ENCODE measurements around the gene SLCO1B1.
"Not testable (repeated sequence)": the region's sequence is repeated elsewhere in the genome, so short reads cannot be mapped to it uniquely, and the experiment has no call there.

Gene SLCO1B1

GRCh38 chr12:21165048-21165447, 34.1 kb downstream of the SLCO1B1 start:
- Mint-ChIP-seq H3K4me3 (no peak overlapping the region), H3K27ac (no peak overlapping the region), H3K27me3 (ENCODE audit: low read depth) (no peaks in the 10 kb centered on the region), H3K4me1 (ENCODE audit: low read depth) (no peaks in the 10 kb centered on the region), H3K9me3 (no peaks in the 10 kb centered on the region), H3K36me3 (ENCODE audit: low read depth) (no peaks in the 10 kb centered on the region)
- DNase-seq (ENCODE audit: low spot score): no peak

GRCh38 chr12:21169878-21170472, 39.0 kb downstream of the SLCO1B1 start:
- Mint-ChIP-seq H3K9me3 (no peaks in the 10 kb centered on the region), H3K27me3 (ENCODE audit: low read depth) (no peaks in the 10 kb centered on the region), H3K4me3 (no peak overlapping the region), H3K4me1 (ENCODE audit: low read depth) (no peaks in the 10 kb centered on the region), H3K36me3 (ENCODE audit: low read depth) (no peaks in the 10 kb centered on the region), H3K27ac (no peak overlapping the region)
- DNase-seq (ENCODE audit: low spot score): no peak

- Mint-ChIP-seq H3K4me3 (no peak overlapping the region), H3K4me1 (ENCODE audit: low read depth) (no peaks in the 10 kb centered on the region), H3K36me3 (ENCODE audit: low read depth) (no peaks in the 10 kb centered on the region), H3K27ac (no peak overlapping the region), H3K27me3 (ENCODE audit: low read depth) (no peaks in the 10 kb centered on the region), H3K9me3 (no peaks in the 10 kb centered on the region)
- no peak for DNase-seq (ENCODE audit: low spot score)
These were observed 41.1 kb downstream of the SLCO1B1 start for GRCh38 chr12:21172079-21172478.

- no peak for DNase-seq (ENCODE audit: low spot score)
- H3K9me3 Mint-ChIP-seq: no peaks in the 10 kb centered on the region
- no peaks in the 10 kb centered on the region for H3K36me3 Mint-ChIP-seq (ENCODE audit: low read depth)
These were observed 52.8 kb downstream of the SLCO1B1 start for GRCh38 chr12:21183721-21184275.

GRCh38 chr12:21190016-21190415, 59.0 kb downstream of the SLCO1B1 start:
- Mint-ChIP-seq H3K27me3 (ENCODE audit: low read depth) (no peaks in the 10 kb centered on the region), H3K4me1 (ENCODE audit: low read depth) (no peaks in the 10 kb centered on the region), H3K9me3 (peaks cover 8% of the 10 kb centered on the region), H3K36me3 (ENCODE audit: low read depth) (no peaks in the 10 kb centered on the region), H3K27ac (no peak overlapping the region), H3K4me3 (no peak overlapping the region)
- DNase-seq (ENCODE audit: low spot score): no peak

More at GRCh38 chr12:21183721-21184275, 52.8 kb downstream of the SLCO1B1 start:
- Mint-ChIP-seq H3K27ac (no peak overlapping the region), H3K4me3 (no peak overlapping the region), H3K27me3 (ENCODE audit: low read depth) (no peaks in the 10 kb centered on the region), H3K4me1 (ENCODE audit: low read depth) (no peaks in the 10 kb centered on the region)

- H3K4me1 Mint-ChIP-seq (ENCODE audit: low read depth); H3K36me3 Mint-ChIP-seq (ENCODE audit: low read depth); H3K9me3 Mint-ChIP-seq; DNase-seq (ENCODE audit: low spot score); H3K4me3 Mint-ChIP-seq; H3K27ac Mint-ChIP-seq; H3K27me3 Mint-ChIP-seq (ENCODE audit: low read depth): not testable (repeated sequence)
These were observed 83.4 kb downstream of the SLCO1B1 start for GRCh38 chr12:21214433-21214832.

- no peak for DNase-seq (ENCODE audit: low spot score)
- H3K27ac Mint-ChIP-seq: no peak overlapping the region
- no peak overlapping the region for H3K4me3 Mint-ChIP-seq
- H3K4me1 Mint-ChIP-seq (ENCODE audit: low read depth): no peaks in the 10 kb centered on the region
- H3K27me3 Mint-ChIP-seq (ENCODE audit: low read depth): no peaks in the 10 kb centered on the region
- no peaks in the 10 kb centered on the region for H3K9me3 Mint-ChIP-seq
- H3K36me3 Mint-ChIP-seq (ENCODE audit: low read depth): no peaks in the 10 kb centered on the region
These were observed 88.2 kb downstream of the SLCO1B1 start for GRCh38 chr12:21219206-21219605.

- H3K27me3 Mint-ChIP-seq (ENCODE audit: low read depth): no peaks in the 10 kb centered on the region
- no peak overlapping the region for H3K27ac Mint-ChIP-seq
- H3K4me3 Mint-ChIP-seq: no peak overlapping the region
- DNase-seq (ENCODE audit: low spot score): no peak
- no peaks in the 10 kb centered on the region for H3K9me3 Mint-ChIP-seq
- H3K36me3 Mint-ChIP-seq (ENCODE audit: low read depth): no peaks in the 10 kb centered on the region
- no peaks in the 10 kb centered on the region for H3K4me1 Mint-ChIP-seq (ENCODE audit: low read depth)
These were observed 89.3 kb downstream of the SLCO1B1 start for GRCh38 chr12:21220266-21220665.

GRCh38 chr12:21221072-21221471, 90.1 kb downstream of the SLCO1B1 start:
- no peaks in the 10 kb centered on the region for H3K36me3 Mint-ChIP-seq (ENCODE audit: low read depth)
- no peak overlapping the region for H3K27ac Mint-ChIP-seq

GRCh38 chr12:21221778-21222177, 90.8 kb downstream of the SLCO1B1 start:
- Mint-ChIP-seq H3K9me3 (no peaks in the 10 kb centered on the region), H3K27me3 (ENCODE audit: low read depth) (no peaks in the 10 kb centered on the region), H3K4me1 (ENCODE audit: low read depth) (no peaks in the 10 kb centered on the region), H3K27ac (no peak overlapping the region), H3K4me3 (no peak overlapping the region), H3K36me3 (ENCODE audit: low read depth) (no peaks in the 10 kb centered on the region)
- DNase-seq (ENCODE audit: low spot score): no peak

More at GRCh38 chr12:21221072-21221471, 90.1 kb downstream of the SLCO1B1 start:
- DNase-seq (ENCODE audit: low spot score): no peak
- H3K27me3 Mint-ChIP-seq (ENCODE audit: low read depth): no peaks in the 10 kb centered on the region
- no peaks in the 10 kb centered on the region for H3K4me1 Mint-ChIP-seq (ENCODE audit: low read depth)
- no peak overlapping the region for H3K4me3 Mint-ChIP-seq
- no peaks in the 10 kb centered on the region for H3K9me3 Mint-ChIP-seq

- Mint-ChIP-seq H3K4me1 (ENCODE audit: low read depth) (no peaks in the 10 kb centered on the region), H3K27me3 (ENCODE audit: low read depth) (no peaks in the 10 kb centered on the region), H3K27ac (no peak overlapping the region), H3K9me3 (no peaks in the 10 kb centered on the region), H3K4me3 (no peak overlapping the region), H3K36me3 (ENCODE audit: low read depth) (no peaks in the 10 kb centered on the region)
- DNase-seq (ENCODE audit: low spot score): no peak
These were observed 92.9 kb downstream of the SLCO1B1 start for GRCh38 chr12:21223930-21224329.

- Mint-ChIP-seq H3K36me3 (ENCODE audit: low read depth) (no peaks in the 10 kb centered on the region), H3K27me3 (ENCODE audit: low read depth) (no peaks in the 10 kb centered on the region), H3K4me3 (no peak overlapping the region), H3K4me1 (ENCODE audit: low read depth) (no peaks in the 10 kb centered on the region), H3K27ac (no peak overlapping the region), H3K9me3 (no peaks in the 10 kb centered on the region)
- no peak for DNase-seq (ENCODE audit: low spot score)
These were observed 103.4 kb downstream of the SLCO1B1 start for GRCh38 chr12:21234395-21234794.

- no peaks in the 10 kb centered on the region for H3K36me3 Mint-ChIP-seq (ENCODE audit: low read depth)
- no peaks in the 10 kb centered on the region for H3K27me3 Mint-ChIP-seq (ENCODE audit: low read depth)
- no peak overlapping the region for H3K4me3 Mint-ChIP-seq
- DNase-seq (ENCODE audit: low spot score): no peak
- H3K9me3 Mint-ChIP-seq: no peaks in the 10 kb centered on the region
- no peak overlapping the region for H3K27ac Mint-ChIP-seq
- no peaks in the 10 kb centered on the region for H3K4me1 Mint-ChIP-seq (ENCODE audit: low read depth)
These were observed 108.9 kb downstream of the SLCO1B1 start for GRCh38 chr12:21239866-21240265.

GRCh38 chr12:21248679-21249078, 117.7 kb downstream of the SLCO1B1 start:
- Mint-ChIP-seq H3K36me3 (ENCODE audit: low read depth) (no peaks in the 10 kb centered on the region), H3K4me1 (ENCODE audit: low read depth) (no peaks in the 10 kb centered on the region), H3K9me3 (no peaks in the 10 kb centered on the region), H3K27me3 (ENCODE audit: low read depth) (peaks cover 2% of the 10 kb centered on the region), H3K27ac (no peak overlapping the region), H3K4me3 (no peak overlapping the region)
- no peak for DNase-seq (ENCODE audit: low spot score)

- H3K9me3 Mint-ChIP-seq: no peaks in the 10 kb centered on the region
- H3K27ac Mint-ChIP-seq: no peak overlapping the region
- DNase-seq (ENCODE audit: low spot score): no peak
These were observed 121.1 kb downstream of the SLCO1B1 start for GRCh38 chr12:21252070-21252469.

More at GRCh38 chr12:21252070-21252469, 121.1 kb downstream of the SLCO1B1 start:
- Mint-ChIP-seq H3K4me3 (no peak overlapping the region), H3K4me1 (ENCODE audit: low read depth) (no peaks in the 10 kb centered on the region), H3K36me3 (ENCODE audit: low read depth) (no peaks in the 10 kb centered on the region), H3K27me3 (ENCODE audit: low read depth) (peaks cover 2% of the 10 kb centered on the region)

Data from T-helper 2 cell treated with Interferon-gamma antibody and Interleukin-4, amounts not matched to agents 5 μg/mL and 100 μg/mL, for 36 hours (primary cell).